Fibroblast of mammary gland (primary cell): ENCODE results near the gene SMIM3.

Source experiments
- DNase-seq: peaks from one replicate; pipeline ENCODE4 v3.0.0-alpha.2; 2010; ENCODE audit warnings: low read depth
- H3K4me3 ChIP-seq: 2 replicates; pipeline ENCODE4 v1.5.1; 2011; ENCODE audit warnings: low read depth, mild to moderate bottlenecking, low read length, moderate library complexity; ENCODE audit not compliant: control insufficient read depth
- CTCF ChIP-seq: conservative IDR thresholded peaks from 2 replicates; pipeline ENCODE4 v1.5.1; 2011; ENCODE audit warnings: low read depth, low read length, inconsistent platforms; ENCODE audit not compliant: control insufficient read depth, insufficient read depth

Gene SMIM3

GRCh38 chr5:150758531-150759333 lies 19.8 kb upstream of the SMIM3 start, which contains the start of gene DCTN4:
Gene DCTN4, minus strand, starts transcription at chr5:150759017. Its CDS starts 24 bp downstream, at chr5:150758993.
- DNase-seq: peak; percentile 99
- no peak for TF ChIP-seq CTCF
- H3K4me3 ChIP-seq: peak within 1 kb of the TSS; percentile 62

GRCh38 chr5:150759334-150759583 lies 19.3 kb upstream of the SMIM3 start:
- no peak for TF ChIP-seq CTCF
- DNase-seq: no peak

GRCh38 chr5:150762211-150762610 lies 16.3 kb upstream of the SMIM3 start:
- no peak overlapping the region for H3K4me3 ChIP-seq
- no peak for TF ChIP-seq CTCF

More at GRCh38 chr5:150759334-150759583, 19.3 kb upstream of the SMIM3 start:
- H3K4me3 ChIP-seq: peak overlapping the region; percentile 62

GRCh38 chr5:150763023-150763769 lies 15.4 kb upstream of the SMIM3 start:
- TF ChIP-seq CTCF: no peak
- peak; percentile 98 for DNase-seq
- H3K4me3 ChIP-seq: no peak overlapping the region

More at GRCh38 chr5:150762211-150762610, 16.3 kb upstream of the SMIM3 start:
- peak; percentile 69 for DNase-seq

- no peak for TF ChIP-seq CTCF
- no peak for DNase-seq
- H3K4me3 ChIP-seq: no peak overlapping the region
Observed at GRCh38 chr5:150764530-150764929, 14.0 kb upstream of the SMIM3 start.

GRCh38 chr5:150765011-150765798 lies 13.4 kb upstream of the SMIM3 start:
- no peak for DNase-seq
- no peak overlapping the region for H3K4me3 ChIP-seq
- TF ChIP-seq CTCF: no peak
